HG03565 (cell line): ENCODE measurements around the gene COQ8A.

Source experiments
- ATAC-seq: cut with Tn5 transposase; IDR thresholded peaks from one replicate; pipeline ENCODE4 v1.9.1; 2021; ENCODE audit warnings: mild to moderate bottlenecking, moderate library complexity; ENCODE audit not compliant: unreplicated experiment

The COQ8A gene

GRCh38 chr1:226972931-226973330 is 32.8 kb downstream of the COQ8A start:
- no peak for ATAC-seq

DNA sequence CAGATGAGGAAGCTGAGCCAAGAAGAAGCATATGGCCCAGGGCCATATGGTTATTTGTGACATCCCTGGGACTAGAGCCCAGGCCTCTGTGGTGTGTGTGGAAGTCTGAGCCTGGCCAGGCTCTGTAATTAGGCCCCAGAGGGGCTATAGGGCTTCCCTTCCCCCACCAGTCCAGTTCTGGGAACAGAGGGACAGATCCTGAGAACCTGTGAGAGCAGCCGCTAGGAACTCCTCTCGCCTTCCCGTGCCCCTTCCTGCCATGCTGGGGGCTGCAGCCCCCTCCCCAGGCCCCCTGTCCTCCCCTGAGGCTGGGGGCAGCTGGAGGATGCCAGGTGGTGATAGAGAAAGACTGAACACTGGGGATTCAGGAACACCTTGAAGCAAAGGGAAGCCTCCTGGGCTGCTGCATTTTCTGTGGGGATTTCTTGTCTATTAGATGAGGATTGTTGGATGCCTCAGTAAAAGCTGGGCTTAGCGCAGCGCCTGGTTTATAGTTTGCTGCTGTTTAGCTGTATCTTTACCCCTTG is 33.3 kb downstream of the COQ8A start:
- no peak for ATAC-seq

- ATAC-seq: no peak
These were observed 33.9 kb downstream of the COQ8A start for GRCh38 chr1:226973898-226974543.

- no peak for ATAC-seq
These were observed 34.6 kb downstream of the COQ8A start for GRCh38 chr1:226974544-226975258.

- ATAC-seq: no peak
These were observed 35.5 kb downstream of the COQ8A start for GRCh38 chr1:226975259-226976250.

GRCh38 chr1:226976276-226976977 is 36.3 kb downstream of the COQ8A start:
- ATAC-seq: no peak

GRCh38 chr1:226976978-226977642 is 37.0 kb downstream of the COQ8A start:
- no peak for ATAC-seq

DNA sequence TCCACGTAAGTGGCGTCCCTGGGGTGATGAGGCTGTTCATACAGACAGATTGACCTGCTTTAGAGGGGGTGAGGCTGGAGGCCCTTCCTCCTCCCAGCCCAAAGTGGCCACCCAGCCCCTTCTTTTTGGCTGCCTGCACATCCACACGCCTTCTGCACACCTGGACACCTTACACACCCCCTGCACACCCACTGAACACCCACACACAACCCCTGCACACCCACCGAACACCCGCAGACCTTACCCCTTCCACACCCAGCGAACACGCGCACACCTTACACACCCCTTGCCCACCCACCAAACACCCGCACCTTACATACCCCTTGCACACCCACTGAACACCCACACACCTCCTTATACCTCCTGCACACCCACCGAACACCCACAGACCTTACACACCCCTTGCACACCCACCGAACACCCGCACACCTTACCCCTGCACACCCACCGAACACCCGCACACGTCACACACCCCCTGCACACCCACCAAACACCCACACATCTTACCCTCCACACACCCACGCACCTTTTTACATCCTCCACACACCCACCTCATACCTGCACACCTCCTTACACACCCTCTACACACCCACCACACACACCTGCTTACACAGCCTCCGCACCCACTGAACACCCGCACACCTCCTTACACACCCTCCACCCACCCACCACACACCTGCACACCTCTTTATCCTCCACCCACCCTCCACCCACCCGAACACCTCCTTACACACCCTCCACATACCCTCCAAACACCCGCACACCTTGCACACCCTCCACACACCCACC is 37.7 kb downstream of the COQ8A start:
- ATAC-seq: no peak

DNA sequence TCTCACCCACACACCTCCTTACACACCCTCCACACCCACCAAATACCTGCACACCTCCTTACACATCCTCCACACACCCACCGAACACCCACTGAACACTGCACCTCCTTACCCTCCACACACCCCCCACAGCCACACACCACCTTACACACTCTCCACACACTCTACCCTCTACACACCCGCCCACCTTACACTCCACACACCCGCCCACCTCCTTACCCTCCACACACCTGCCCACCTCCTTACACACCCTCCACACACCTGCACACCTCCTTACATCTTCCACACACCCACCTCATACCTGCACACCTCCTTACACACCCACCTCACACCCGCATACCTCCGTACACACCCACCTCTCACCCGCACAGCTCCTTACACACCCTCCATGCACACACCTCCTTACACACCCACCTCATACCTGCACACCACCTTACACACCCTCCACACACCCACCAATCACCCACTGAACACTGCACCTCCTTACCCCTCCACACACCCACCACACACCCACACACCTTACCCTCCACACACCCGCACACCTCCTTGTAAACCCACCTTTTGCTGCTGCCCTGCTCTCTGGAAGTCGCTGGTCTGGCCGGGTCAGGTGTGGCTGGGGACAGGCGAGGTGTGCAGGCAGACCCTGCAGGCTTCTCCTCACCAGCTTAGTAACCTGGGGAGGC is 38.5 kb downstream of the COQ8A start:
- ATAC-seq: no peak

GRCh38 chr1:226979115-226979516 is 39.0 kb downstream of the COQ8A start:
- ATAC-seq: no peak

DNA sequence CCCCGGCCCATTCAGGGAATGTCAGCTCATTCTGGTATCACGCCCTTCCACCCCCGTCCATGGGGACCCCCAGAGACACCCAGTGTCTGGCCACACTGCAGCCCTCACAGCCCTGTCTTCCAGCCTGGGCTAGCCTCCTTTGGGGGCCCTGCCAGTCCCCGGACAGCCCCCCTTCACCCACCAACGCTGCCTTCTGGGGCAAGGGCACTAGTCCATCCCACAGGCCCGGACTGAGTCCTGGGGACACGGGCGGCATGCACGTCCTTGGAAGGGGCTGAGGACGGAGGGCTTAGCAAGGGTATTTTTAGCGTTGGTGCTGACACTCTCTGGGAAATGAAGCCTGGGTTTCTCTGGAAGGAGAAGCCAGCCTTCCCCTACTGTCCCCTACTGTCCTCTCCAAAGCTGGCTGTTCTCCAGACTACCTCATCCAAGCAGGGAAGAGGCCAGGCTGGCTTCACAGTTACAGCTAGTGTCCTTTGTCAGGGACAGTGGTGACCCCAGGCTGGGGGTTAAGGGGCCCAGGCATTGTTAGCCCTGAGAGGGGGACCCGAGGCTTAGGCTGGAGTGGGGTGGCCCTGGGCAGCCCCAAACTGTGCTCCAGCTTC is 39.5 kb downstream of the COQ8A start:
- ATAC-seq: no peak

GRCh38 chr1:226980122-226980560 is 40.0 kb downstream of the COQ8A start:
- no peak for ATAC-seq

DNA sequence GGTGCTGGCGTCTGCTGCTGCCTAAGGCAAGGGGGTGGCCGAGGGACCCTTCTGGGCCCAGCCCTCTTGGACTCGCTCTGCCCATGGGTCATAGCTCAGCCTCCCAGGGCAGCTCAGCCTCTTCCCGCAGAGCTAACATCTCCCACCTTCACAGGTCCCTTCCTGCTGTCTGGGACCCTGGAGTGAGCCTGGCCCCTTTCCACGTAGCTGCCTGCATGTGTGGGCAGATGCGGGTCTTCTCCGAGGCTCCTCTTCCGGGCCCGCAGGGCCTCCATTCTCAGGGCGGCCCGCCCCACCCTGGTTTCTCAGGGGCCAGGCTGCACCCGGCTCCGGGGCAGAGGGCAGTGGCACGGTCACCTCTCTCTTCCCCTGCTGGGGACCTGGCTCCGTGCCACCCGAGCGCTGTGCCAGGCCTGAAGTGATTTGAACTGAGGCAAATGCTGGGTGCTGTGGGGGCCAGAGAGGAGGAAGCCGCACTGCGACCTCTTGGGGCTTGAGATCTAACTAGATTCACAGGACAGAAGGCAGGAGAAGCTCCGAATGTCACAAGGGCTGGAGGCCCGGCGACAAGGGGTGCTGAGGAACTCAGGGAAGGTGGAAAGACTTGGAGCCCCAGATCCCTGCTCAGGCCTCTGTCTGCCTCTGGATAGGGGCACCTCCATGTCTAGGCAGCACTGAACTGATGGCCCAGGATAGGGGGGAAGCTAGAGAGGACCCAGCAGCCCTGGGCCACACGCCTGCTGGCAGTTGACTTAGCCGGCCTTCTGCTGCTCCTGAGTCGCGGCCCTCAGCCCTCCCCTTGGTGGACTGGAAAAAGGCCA is 40.7 kb downstream of the COQ8A start:
- ATAC-seq: no peak

GRCh38 chr1:226981386-226981817 is 41.3 kb downstream of the COQ8A start:
- ATAC-seq: no peak

GRCh38 chr1:226981838-226982237 is 41.7 kb downstream of the COQ8A start:
- no peak for ATAC-seq

- ATAC-seq: no peak
These were observed 42.5 kb downstream of the COQ8A start for GRCh38 chr1:226982451-226983177.
